Testis (tissue), 2 donors: Measurements from ENCODE around the gene KIF16B.

Source experiments
- CTCF ChIP-seq, 3 experiments: fragments of 450-650 bp in 2 of 3; fragments of 200-600 bp in 1 of 3; sonication (generic) in 1 of 3; IDR thresholded peaks; one replicate each; pipeline ENCODE4 v1.5.1; 2016 to 2019; ENCODE audit warnings: antibody characterized with exemption in 3 of 3, mild to moderate bottlenecking in 2 of 3, moderate library complexity in 1 of 3
- POLR2A ChIP-seq: fragments of 450-650 bp; IDR thresholded peaks from one replicate; pipeline ENCODE4 v1.6.1; 2017; ENCODE audit warnings: antibody characterized with exemption, mild to moderate bottlenecking, moderate library complexity

DNA sequence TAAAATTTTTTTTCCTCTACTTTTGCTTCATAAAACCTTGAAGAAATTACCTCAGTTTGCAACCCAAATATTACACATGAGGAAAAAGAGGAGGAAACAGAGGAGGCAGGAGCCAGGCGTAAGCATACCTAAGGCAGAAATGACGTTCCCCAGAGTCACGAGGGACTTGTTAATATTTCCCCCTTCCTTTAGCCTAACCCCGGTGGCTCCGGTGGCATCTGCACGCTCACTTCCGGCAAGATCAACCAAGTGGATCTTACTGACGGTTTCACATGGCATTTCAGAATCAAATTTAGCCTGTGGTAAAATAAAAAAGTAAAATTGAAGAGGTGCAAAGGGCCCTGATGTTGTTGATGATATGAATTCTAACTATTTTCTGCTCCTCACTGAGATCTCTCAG is 67.4 kb downstream of the KIF16B start:
- TF ChIP-seq CTCF (IDR thresholded peaks at IDR 0.05) = no peak
- TF ChIP-seq POLR2A = no peak
